ENCODE data around the gene MAPK7. TPM values are rescaled to one million over a fixed set of nuclear protein-coding genes. Genes with fewer than 3 reads are reported as not detected.

Gene MAPK7
- total RNA-seq, 1 experiment from 2014 or later: 5.1 TPM

- peak; percentile 96 for DNase-seq (ENCODE audit: low spot score)
- in situ Hi-C loops (cut with HindIII; ENCODE audit: low sequenced_read_pairs): no loop called here
Measured at GRCh38 chr17:19410875-19411620, 32.8 kb downstream of the MAPK7 start, which contains the start of gene RNF112. Gene RNF112, plus strand, starts transcription at chr17:19411232. Its CDS starts 177 bp downstream, at chr17:19411409.

GRCh38 chr17:19411631-19412030 is 33.3 kb downstream of the MAPK7 start:
- peak; percentile 90 for DNase-seq (ENCODE audit: low spot score)
- in situ Hi-C loops (cut with HindIII; ENCODE audit: low sequenced_read_pairs): no loop called here

- in situ Hi-C loops (cut with HindIII; ENCODE audit: low sequenced_read_pairs): no loop called here
- DNase-seq (ENCODE audit: low spot score): peak; percentile 31
Measured at GRCh38 chr17:19412510-19412909, 34.2 kb downstream of the MAPK7 start.

- in situ Hi-C loops (cut with HindIII; ENCODE audit: low sequenced_read_pairs): no loop called here
- DNase-seq (ENCODE audit: low spot score): peak; percentile 52
Measured at GRCh38 chr17:19412984-19413383, 34.7 kb downstream of the MAPK7 start.

GRCh38 chr17:19413761-19414160 is 35.5 kb downstream of the MAPK7 start:
- in situ Hi-C loops (cut with HindIII; ENCODE audit: low sequenced_read_pairs): no loop called here
- peak; percentile 18 for DNase-seq (ENCODE audit: low spot score)

GRCh38 chr17:19414396-19415280 is 36.3 kb downstream of the MAPK7 start:
- in situ Hi-C loops (cut with HindIII; ENCODE audit: low sequenced_read_pairs): no loop called here
- DNase-seq (ENCODE audit: low spot score): peak; percentile 55

- in situ Hi-C loops (cut with HindIII; ENCODE audit: low sequenced_read_pairs): no loop called here
- DNase-seq (ENCODE audit: low spot score): peak; percentile 88
Measured at GRCh38 chr17:19415311-19415710, 37.0 kb downstream of the MAPK7 start.

- in situ Hi-C loops (cut with HindIII; ENCODE audit: low sequenced_read_pairs): no loop called here
Measured at GRCh38 chr17:19415806-19416775, 37.8 kb downstream of the MAPK7 start.

GRCh38 chr17:19417611-19418010 is 39.3 kb downstream of the MAPK7 start:
- in situ Hi-C loops (cut with HindIII; ENCODE audit: low sequenced_read_pairs): no loop called here
- no peak for DNase-seq (ENCODE audit: low spot score)

More at GRCh38 chr17:19415806-19416775, 37.8 kb downstream of the MAPK7 start:
- DNase-seq (ENCODE audit: low spot score): peak; percentile 12

- peak; percentile 37 for DNase-seq (ENCODE audit: low spot score)
- in situ Hi-C loops (cut with HindIII; ENCODE audit: low sequenced_read_pairs): no loop called here
Measured at GRCh38 chr17:19418251-19418992, 40.1 kb downstream of the MAPK7 start.

- DNase-seq (ENCODE audit: low spot score): no peak
- in situ Hi-C loops (cut with HindIII; ENCODE audit: low sequenced_read_pairs): no loop called here
Measured at GRCh38 chr17:19421219-19421618, 42.9 kb downstream of the MAPK7 start.

GRCh38 chr17:19421926-19422325 is 43.6 kb downstream of the MAPK7 start:
- DNase-seq (ENCODE audit: low spot score): no peak
- in situ Hi-C loops (cut with HindIII; ENCODE audit: low sequenced_read_pairs): no loop called here

- DNase-seq (ENCODE audit: low spot score): no peak
- in situ Hi-C loops (cut with HindIII; ENCODE audit: low sequenced_read_pairs): no loop called here
Measured at GRCh38 chr17:19424934-19425868, 46.9 kb downstream of the MAPK7 start.

- DNase-seq (ENCODE audit: low spot score): no peak
- in situ Hi-C loops (cut with HindIII; ENCODE audit: low sequenced_read_pairs): no loop called here
Measured at GRCh38 chr17:19426631-19427030, 48.3 kb downstream of the MAPK7 start.

- in situ Hi-C loops (cut with HindIII; ENCODE audit: low sequenced_read_pairs): no loop called here
- no peak for DNase-seq (ENCODE audit: low spot score)
Measured at GRCh38 chr17:19431691-19432090, 53.4 kb downstream of the MAPK7 start.

Measured in G401 (cell line).